KBM-7 (cell line): Measurements from ENCODE around the gene MALT1.
"Not testable (repeated sequence)": the region's sequence is repeated elsewhere in the genome, so short reads cannot be mapped to it uniquely, and the experiment has no call there.

Source experiments
- DNase-seq: peaks from one replicate; pipeline ENCODE4 v3.0.0-alpha.2; 2015
- in situ Hi-C: fragments of 300-500 bp; cut with MboI; formaldehyde crosslinking; loops from 2 replicates; pipeline ENCODE4 v1.14.3; 2020; ENCODE audit warnings: low sequenced_read_pairs, low pct_unique_long_range_greater_than_20kb, mixed read lengths

The MALT1 gene

DNA sequence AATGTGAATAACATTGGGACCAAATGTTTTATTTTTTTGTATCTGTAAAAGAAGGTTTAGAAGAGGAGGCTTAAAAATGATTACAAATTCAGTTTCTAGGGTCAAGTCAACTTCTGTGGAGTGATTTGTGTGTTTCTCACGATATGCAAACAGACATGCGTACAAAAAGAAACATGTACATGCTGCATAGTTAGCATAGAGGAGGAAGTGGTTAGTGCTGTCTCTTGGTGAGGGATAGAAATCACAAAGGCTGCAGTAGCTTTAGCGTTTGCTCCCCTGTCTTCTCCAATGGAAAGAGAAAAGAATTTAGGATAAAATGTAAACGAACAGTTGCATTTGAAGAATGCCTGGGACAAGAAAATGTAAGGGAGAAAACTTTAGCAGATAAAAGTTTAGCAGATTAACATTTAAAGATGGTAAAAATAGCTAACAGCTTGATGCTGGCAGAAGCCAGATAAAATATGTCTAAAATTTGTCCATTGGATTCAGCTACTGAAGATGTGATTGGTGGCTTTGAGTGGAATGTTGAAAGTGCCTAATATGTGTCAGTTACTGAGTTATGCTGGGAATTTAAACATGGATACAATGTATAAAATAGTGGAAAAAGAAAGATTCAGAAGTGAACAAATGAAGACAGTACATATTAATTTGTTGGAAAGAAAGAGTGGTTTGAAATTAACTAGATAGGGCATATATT, 44.9 kb downstream of the MALT1 start:
- in situ Hi-C loops, result no loop called here
- DNase-seq, result peak; percentile 20

DNA sequence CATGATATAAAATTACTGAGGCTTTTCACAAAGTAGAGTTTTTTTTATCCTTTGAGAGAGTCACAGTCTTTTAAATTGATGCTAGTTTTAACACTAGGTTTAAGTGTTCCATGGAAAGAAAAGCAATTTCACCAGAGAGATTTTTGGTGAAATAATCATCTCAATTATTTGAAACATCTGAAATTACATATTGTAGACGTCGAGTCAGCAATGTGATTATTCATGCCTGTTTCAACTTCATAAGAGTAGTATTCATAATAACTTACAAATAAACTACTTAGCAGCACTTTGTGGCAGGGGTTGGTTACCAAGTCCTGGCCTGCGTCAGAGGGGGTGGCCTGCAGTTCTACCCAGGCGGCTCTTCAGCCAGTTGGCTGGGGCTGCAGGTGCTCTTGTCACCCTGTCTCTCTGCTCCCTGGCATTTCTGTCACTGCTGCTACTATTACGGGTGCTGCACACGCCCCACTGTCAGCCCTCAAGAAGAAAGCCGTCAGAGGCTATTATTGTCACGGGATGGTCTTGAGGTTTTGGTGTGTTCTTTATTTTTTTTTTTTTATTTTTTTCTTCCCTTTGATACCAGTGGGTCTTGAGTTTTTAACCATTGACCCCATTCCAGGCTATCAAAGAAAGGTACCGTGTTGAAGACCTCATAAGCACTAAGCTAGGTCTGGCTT, 50.4 kb downstream of the MALT1 start:
- no peak for DNase-seq
- in situ Hi-C loops, result no loop called here

DNA sequence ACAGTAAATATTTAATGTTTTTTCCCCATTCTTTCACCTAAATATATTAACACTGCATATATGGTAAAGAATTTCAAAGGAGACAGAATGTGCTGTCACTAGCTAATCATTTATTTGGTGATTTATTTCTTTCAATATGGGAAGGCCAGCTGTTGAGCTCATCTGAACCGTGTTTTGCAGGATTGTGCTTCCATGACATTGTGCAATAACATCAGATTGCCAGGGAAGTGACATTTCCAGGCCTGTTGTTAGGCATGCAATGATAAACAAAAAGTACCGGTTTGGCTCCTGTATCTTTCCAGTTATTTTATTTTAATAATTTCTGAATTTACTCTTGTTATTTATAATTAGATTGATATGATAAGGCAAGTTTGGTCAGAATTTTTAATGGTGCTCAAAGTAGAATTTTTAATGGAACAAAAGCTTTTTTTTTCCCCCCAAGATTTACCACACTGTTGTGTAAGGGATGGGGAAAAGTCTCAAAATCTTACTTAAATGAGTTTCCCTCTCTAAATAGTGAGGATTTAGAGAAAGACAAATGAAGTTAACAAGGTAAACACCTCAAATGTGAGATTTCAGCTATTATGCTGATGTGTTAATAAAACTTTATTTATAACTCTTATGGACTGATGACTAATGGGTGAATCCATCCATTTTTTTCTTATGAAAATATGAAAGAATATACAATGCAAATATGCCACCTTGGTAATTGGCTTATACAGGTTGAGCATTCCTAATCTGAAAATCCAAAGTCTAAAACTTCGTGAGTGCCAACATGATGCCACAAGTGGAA, 52.7 kb downstream of the MALT1 start:
- in situ Hi-C loops, result no loop called here
- DNase-seq, result no peak

DNA sequence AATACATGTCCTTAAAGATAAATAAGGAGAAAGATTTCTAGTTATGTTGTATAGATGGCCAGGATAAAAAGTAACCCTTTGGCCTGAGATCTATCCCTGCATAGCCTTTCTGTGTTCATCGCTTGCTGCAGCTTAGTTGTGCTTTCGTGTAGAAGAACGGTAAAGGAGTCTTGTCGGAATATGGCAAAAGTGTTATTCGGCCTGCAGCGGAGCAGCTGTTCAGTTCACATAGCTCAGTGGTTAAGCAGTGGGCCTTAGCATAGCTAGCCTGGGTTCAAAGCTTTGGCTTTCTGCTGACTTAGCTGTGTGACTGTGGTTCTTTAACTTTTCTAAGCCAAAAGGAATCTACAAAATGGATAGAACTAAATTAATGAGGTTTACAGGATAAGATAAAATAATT, 55.4 kb downstream of the MALT1 start:
- in situ Hi-C loops, result no loop called here
- DNase-seq, result no peak

DNA sequence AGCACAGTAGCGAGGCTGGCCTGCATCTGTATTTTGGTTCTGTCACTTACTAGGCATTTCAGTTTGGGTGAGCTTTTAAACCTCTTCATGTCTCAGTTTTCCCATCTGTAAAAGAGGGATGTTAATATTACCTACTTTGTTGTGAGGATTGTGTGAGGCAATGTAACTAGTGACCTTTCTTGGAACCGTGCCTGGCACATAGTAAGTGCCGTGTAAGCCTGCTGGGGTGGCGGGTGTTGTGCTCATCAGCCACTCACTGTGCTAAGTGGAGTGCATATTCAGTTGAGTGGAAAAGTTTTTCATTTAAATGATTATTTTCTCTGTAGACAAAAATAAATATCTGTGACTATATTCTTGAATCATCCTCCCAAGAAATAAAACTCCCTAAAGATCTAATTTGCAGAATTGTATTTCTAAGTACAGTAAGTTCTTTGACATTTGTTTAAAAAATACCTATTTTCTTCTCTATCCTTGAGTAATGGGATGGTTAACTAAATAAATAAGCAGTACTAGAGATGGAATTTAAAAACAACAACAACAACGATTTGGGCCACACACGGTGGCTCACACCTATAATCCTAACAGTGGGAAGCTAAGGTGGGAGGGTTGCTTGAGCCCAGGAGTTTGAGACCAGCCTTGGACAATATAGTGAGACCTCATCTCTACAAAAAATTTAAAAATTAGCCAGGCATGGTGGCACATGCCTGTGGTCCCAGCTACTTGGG, 56.7 kb downstream of the MALT1 start:
- in situ Hi-C loops, result no loop called here

DNA sequence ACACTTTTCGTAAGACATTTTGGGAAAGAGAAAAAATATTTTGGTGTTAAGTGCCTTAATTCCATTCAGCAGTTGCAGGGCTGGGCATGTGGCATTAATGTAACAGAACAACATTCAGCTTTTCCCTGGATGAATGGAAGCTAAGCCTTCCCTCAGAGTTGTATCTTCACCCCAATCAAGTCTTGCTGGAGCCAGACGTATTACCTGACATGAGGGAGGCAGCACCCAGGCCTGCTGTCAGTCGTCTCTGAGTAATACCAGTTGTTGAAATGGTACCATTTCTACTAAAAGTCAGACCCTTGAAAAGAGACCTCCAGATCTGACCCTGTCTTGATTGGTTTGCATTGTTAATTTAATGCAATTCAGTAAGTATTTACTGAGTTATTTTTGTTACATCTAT, 57.5 kb downstream of the MALT1 start:
- DNase-seq, result no peak
- in situ Hi-C loops, result no loop called here

More for the DNA sequence above, 56.7 kb downstream of the MALT1 start:
- DNase-seq, result no peak

DNA sequence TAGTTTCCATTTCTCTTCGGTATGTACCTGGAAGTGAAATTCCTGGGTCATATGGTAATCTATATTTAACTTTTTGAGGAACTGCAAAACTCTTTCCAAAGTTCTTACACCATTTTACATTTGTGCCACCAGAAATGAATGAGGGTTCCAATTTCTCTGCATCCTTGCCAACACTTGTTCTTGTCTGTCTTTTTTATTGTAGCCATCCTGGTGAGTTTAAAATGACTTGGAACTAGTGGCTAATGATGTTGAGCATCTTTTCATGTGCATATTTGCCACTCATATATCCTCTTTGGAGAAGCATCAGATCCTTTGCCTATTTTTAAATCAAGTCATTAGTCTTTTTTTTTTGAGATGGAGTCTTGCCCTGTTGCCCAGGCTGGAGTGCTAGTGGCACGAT, 59.4 kb downstream of the MALT1 start:
- DNase-seq, result no peak
- in situ Hi-C loops, result no loop called here

DNA sequence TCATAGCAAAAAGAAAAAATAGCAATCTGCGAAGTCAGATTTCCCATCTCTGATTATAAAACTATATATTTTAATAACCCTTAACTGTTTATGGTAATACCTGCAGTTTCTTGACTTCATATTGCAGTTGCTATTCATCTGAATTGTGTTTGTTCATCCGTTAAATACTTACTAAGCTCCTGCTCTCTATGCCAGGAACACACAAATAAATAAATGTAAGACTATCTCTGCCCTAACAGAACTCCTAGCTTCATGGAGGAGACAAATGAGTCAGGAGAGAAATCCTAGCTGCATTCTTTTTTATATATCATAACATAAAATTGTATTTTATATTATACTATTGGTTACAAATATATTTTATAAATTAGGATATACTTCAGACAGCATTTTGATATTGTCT, 61.2 kb downstream of the MALT1 start:
- DNase-seq, result no peak
- in situ Hi-C loops, result no loop called here

DNA sequence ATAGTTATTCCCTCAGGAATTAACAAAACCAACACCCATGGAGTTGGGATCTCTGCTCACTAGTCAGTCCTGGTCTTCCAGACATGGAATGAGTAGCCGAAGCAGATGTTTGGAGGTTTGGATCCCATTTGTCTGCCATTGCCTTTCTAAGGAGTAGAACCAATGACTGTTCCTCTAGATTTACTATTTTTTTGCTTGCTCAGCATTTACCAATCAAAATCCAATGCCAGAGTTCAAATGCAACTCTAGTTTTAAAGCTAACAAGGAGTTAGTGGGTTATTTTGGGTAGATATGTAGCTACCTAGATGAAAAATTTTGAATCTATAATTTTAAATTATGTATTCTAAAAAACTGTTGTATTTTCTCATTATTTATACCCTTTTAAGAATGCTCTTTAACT, 62.6 kb downstream of the MALT1 start:
- in situ Hi-C loops, result no loop called here
- no peak for DNase-seq

DNA sequence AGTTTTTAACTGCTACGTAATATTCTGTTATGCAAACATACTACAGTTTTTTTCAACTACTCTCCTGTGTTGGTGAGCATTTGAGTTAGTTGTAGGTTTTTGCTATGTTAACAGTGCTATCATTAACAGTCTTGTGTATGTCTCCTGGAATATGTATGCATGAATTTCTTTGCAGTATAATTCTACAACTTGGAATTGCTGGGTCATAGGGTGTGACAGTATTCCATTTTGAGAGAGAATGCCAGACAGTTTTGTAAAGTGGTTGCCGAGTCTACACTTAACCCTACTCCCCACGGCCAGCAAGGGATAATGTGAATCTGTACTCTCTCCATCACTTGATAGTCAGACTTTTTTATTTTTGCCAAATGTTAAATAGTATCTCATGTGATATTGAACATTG, 67.1 kb downstream of the MALT1 start:
- in situ Hi-C loops, result no loop called here
- DNase-seq, result no peak

DNA sequence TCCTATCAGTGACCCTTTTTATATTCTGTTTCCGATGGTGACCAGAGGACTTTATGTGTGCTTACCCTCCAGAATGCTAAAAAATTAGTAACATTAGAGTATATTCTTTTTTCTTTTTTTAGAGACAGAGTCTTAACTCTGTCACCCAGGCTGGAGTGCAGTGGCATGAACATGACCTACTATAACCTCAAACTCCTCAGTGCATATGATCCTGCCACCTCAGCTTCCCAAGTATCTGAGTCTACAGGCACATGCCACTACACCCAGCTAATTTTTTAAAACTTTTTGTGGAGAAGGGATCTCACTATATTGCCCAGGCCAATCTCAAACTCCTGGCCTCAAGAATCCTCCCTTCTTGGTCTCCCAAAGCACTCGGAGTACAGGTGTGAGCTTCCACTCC, 74.6 kb downstream of the MALT1 start:
- in situ Hi-C loops, result no loop called here
- DNase-seq, result no peak

DNA sequence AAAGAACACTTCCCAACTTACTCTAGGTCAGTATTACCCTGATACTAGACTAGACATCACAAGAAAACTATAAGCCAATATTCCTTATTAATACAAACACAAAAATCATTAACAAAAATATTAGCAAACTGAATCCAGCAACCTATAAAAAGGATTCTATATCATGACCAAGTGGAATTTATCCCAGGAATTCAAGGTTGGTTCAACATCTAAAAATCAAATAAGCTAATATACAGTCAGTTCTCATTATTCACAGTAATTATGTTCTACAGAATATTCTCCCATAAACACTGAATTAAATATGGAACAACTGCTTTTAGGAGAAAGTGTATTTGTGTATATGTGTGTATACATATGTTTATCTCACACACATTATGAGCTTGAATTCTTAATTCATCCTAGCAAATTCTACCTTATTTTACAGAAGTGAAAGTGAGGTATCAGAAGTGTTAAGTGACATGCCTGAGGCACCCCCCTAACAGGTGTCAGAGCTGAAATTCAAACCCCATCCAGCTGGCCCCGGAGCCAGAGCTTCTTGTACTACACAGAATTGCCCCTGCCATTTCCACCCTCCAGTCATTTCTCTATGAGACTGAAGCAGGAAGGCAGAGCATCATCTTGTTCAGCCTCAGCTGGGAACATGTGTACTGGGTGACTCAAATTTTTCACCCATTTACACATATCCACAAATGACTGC, 77.8 kb downstream of the MALT1 start:
- in situ Hi-C loops, result no loop called here
- no peak for DNase-seq

DNA sequence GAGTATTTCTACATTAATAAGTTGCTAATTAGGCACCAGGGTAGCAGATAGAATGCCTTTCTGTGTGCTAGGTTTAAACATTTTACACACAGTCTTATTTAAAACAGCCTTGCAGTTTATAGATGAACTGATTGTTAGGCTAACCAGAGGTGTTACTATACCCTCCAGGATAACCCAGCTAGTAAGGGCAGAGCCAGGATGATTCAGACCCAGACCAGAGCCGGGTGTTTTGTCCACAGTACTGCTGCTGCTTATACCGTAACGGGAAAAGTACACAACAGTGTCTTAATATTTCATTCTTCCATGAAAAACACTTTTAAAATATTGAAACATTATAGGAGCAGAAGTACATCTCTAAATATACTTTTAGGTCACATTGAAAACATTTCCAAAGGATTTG, 82.7 kb downstream of the MALT1 start:
- DNase-seq, result no peak
- in situ Hi-C loops, result no loop called here

DNA sequence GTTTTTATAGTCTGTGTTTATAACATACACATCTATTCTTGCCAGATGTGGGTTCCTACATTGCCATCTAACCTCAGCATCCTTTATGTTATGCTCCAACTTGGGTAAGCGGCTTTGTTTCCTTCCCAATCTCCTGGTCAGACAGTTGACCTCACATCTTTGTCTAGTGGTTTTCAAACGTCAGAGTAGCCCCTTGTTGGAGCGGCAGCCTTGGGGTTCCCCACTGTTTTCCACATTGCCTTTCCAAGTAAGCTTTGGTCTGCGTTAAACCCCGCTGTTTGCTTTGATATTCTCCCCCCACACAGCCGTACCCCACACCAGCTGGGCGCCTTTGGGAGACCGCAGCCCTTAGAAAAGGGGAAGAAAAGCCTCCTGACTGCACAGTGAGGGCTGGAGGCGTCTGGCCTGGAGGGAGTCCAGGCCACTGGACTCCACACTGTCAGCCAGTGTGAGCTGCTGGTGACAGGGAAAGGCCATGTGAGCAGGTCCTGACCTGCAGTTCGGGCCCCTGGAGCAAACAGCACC, 83.3 kb downstream of the MALT1 start:
- peak; percentile 73 for DNase-seq
- in situ Hi-C loops, result no loop called here

DNA sequence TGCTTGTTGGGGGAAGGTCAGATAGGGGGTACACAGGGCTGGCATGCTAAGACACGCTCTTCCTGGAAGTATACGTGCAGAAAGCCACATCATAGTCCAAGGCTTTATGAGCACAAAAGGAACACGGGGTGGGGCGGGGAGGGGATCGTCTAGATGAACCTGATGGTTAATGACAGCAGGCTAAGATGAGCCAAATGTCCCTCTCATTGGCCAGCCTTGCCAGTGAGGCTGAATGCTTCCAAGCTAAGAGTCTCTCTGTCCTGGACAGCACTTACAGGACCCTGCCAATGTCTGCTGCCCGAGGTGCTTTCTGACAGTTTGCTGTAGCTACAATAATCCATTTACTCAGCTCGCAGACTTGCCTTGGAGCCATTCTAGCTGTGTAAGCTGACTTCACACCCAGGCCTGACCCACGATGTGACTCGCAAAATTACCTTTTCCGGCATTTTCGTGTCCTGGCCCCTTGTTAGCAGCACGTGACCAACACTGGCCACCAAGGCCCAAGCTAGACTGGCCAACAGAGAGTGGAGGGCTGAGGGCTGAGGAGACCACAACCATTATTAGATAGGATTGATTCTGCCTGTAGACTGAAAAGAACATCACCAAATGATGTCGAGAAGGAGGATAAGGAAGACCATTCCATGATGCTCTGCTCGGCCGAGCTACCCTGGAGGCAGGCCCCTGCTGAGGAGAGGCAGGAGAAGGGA, 84.2 kb downstream of the MALT1 start:
- in situ Hi-C loops, result no loop called here
- DNase-seq, result no peak

DNA sequence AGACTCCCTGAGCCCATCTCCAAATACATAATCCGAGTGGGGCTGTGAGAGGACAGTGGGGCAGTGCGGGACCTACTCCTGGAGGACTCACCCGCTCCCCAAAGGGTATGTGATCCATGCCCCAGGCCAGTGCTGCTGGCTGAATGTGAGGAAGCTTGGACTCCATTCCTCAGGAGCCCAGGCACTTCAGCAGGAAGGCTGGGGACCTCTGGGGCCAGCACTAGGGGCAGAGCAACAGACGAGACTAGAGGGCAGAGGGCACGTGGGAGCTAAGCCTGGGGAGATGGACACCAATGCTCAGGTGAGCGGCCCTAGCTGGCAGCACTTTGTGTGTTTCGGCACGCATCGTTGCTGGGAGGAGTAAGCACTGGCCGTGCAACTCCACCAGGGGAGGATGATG, 84.9 kb downstream of the MALT1 start:
- DNase-seq, result no peak
- in situ Hi-C loops, result no loop called here

DNA sequence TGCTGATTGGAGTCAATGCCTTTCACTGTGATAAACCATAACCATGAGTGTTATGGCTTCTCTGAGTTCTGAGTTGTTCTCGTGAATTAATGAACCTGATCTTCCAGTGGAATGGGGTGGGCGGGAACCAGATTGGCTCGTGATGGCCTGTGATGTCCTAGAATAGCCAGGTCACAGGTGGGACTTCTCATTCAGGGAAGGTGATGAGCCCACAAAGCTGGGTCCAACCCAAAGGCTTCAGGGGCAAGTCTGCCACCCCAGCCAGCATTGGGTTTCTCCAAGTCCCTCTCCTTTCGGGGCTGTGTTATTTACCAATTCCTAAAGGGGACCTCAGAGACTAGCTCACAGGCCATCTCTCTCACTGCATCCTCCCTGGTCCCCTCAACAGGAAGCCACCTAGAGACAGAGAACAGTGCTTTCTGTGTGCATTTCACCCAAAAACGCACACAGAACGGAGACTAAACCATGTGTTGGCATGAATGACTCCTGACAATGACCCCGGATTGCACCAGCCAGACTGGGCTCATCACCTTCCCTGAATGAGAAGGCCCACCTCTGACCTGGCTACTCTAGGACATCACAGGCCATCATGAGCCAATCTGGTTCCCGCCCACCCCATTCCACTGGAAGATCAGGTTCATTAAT, 85.5 kb downstream of the MALT1 start:
- in situ Hi-C loops, result no loop called here
- DNase-seq, result no peak

DNA sequence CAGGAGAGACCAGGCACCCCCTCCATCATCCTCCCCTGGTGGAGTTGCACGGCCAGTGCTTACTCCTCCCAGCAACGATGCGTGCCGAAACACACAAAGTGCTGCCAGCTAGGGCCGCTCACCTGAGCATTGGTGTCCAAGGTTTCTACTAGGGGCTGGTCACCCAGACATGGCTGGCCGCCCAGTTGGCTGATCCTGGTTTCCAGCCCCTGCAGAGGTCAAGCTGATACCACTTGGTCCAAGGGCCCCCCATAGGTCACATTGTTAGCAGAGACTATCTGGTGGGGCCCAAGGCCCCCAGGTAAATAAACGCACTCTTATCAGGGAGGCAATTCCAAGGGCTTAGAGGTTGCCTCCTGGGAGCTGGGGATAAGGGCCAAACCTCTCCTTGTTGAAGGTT, 86.1 kb downstream of the MALT1 start:
- DNase-seq, in situ Hi-C loops: not testable (repeated sequence)
